Effector CD8-positive, alpha-beta T cell (primary cell): ENCODE results near the gene TBX2.
"Not testable (repeated sequence)": the region's sequence is repeated elsewhere in the genome, so short reads cannot be mapped to it uniquely, and the experiment has no call there.

ENCODE experiments used
- DNase-seq: peaks from one replicate; lab custom pipeline; 2025; lab: John Stamatoyannopoulos, UW

Gene TBX2

GRCh38 chr17:61431594-61432311 is 32.1 kb downstream of the TBX2 start:
- no peak for DNase-seq

GRCh38 chr17:61436273-61436672 is 36.6 kb downstream of the TBX2 start:
- DNase-seq = no peak

GRCh38 chr17:61436995-61437704 is 37.5 kb downstream of the TBX2 start:
- DNase-seq = no peak

- DNase-seq = no peak
These were observed 41.1 kb downstream of the TBX2 start for GRCh38 chr17:61440697-61441096.

GRCh38 chr17:61441507-61441906 is 41.9 kb downstream of the TBX2 start:
- not testable (repeated sequence) for DNase-seq

- no peak for DNase-seq
These were observed 42.6 kb downstream of the TBX2 start for GRCh38 chr17:61442136-61442775.

- DNase-seq = no peak
These were observed 43.3 kb downstream of the TBX2 start for GRCh38 chr17:61442878-61443474.

GRCh38 chr17:61443475-61443882 is 43.8 kb downstream of the TBX2 start:
- no peak for DNase-seq

- DNase-seq = no peak
These were observed 44.4 kb downstream of the TBX2 start for GRCh38 chr17:61444075-61444474.

GRCh38 chr17:61444831-61445230 is 45.2 kb downstream of the TBX2 start:
- no peak for DNase-seq

- no peak for DNase-seq
These were observed 47.7 kb downstream of the TBX2 start for GRCh38 chr17:61447358-61447757.

- DNase-seq = no peak
These were observed 48.4 kb downstream of the TBX2 start for GRCh38 chr17:61448042-61448441.

GRCh38 chr17:61449140-61449539 is 49.5 kb downstream of the TBX2 start:
- not testable (repeated sequence) for DNase-seq

- no peak for DNase-seq
These were observed 50.3 kb downstream of the TBX2 start for GRCh38 chr17:61449707-61450640.

- no peak for DNase-seq
These were observed 51.2 kb downstream of the TBX2 start for GRCh38 chr17:61450641-61451537.

- no peak for DNase-seq
These were observed 52.1 kb downstream of the TBX2 start for GRCh38 chr17:61451538-61452300.

- no peak for DNase-seq
These were observed 53.0 kb downstream of the TBX2 start, which contains the start of gene TBX4 for GRCh38 chr17:61452301-61453290. Gene TBX4, plus strand, starts transcription at chr17:61452422. Its CDS starts 4,069 bp downstream, at chr17:61456491.
